CD4-positive, alpha-beta T cell treated with Interleukin-10 for 1 hour (primary cell): ENCODE data around the gene SPAG8.
A peak's percentile ranks its signal among the peaks of the same experiment; 100 is the strongest.

ENCODE experiments used
- DNase-seq: peaks from one replicate; pipeline ENCODE4 v3.0.0-alpha.2; 2020

The SPAG8 gene

DNA sequence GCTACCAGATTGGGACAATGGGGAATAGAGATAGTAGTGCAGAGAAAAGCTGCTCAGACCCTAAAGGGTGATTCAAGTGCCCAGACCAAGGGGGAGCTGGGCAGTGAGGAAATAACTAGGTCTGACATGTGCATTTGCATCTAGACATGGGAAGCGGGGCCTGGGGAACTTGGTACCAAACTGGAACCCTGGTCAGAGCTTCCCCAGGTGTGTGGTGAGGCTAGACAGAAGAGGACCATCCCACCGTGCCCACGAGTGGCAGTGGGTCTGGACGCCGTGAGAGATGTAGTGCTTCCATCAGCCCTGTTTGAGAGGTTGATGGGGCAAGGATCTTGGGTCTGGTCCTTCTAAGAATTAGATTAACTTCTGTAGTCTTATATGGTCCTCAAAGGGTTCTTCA, 24.5 kb upstream of the SPAG8 start:
- no peak for DNase-seq

DNA sequence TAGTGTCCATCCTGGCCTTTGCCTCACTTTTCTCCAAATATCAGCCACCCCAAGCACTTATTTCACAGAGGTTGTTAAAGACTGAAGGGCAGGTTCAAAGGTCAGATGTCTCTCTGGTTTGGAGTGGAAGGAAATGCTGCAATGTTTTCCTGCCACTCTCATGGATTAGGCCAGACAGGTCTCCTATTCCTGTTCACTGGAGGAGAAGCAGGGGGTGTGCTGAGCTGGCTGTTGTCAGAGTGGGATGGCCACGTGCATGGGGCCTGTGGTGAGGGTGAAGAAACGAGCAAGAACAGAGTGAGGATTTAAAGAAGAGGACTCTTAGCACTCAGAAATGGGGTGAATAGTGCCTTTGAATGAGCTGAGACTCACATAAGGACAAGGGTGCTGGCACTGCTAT, 23.7 kb upstream of the SPAG8 start:
- DNase-seq = no peak

DNA sequence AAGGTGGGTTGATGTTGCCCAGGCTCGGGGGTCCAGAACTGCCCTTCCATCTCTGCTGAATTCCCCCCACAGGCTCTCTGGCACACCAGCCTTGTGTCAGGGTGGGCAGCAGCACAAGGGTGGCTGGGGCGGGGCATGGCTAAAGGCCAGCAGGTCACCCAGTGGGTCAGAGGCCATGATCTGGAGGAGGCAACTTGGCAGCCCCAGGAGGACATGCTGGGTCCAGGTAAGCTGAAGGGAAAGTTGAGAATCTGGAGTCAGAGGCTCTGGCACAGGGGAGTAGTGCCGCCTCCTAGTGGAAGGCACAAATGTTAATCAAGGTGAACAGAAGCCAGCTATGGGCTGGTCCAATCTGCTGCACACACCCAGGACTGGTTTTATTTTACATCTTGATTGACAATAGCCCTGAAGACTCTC, 23.2 kb upstream of the SPAG8 start:
- peak; percentile 21 for DNase-seq

DNA sequence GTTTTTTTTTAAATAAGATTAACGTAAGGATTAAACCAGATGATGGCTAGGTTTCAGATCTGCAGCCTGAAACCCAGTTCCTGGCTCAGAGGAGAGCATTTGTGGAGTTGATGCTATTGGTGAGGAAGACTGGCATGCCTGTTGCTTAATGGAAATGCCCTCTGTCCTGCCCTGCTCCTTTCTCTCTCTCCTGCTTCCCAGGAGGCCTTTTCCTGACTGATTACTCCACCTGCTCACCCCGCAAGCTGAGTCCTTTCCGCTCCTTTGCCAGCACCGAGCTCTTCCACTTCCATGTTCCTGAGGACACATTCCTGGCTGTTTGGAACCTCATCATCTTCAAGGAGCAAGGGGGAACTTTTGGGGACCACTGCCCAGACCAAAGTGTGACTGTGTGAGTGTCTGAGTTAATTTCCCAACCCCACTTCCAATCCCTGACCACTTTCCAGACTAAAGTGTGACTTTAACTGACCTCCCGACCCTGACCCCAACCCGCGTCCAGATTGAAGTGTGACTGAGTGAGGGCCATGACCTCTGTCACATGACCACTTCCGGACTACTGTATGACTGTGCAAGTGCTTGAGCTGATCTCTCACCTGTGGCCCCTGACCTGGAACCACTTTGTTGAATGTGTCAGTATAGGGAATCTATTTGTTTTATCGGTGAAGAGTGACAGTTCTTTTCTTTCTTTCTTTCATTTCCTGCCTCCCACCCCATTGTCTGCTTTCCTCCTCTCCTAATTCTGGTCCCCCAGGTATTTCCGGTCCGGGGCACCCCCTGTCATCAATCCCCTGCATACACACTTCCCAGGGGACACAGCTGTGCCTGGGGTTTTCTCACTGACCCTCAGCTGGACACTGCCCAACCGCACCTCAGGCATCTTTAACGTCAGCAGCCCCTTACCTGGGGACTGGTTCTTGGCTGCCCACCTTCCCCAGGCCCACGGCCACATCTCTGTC, 22.5 kb upstream of the SPAG8 start:
- no peak for DNase-seq

DNA sequence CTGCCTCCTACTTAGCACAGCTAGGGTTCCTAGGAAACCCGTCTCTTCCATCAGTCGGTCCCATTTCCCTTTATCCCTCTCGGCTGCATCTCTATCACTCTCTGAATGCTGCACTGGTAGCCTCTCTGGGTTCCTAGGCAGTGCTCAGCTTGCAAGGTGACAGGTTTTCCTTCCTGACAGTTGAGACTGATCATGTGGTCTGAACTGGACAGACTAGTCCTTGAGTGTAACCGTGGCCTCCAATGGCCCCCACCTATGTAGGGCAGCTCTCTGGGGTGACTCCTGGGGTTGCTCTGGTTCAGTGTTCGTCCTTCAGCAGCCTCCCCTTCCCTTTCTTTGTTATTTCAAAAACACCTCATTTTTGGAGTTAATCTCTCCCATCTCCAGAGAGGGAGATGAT, 20.8 kb upstream of the SPAG8 start:
- no peak for DNase-seq

DNA sequence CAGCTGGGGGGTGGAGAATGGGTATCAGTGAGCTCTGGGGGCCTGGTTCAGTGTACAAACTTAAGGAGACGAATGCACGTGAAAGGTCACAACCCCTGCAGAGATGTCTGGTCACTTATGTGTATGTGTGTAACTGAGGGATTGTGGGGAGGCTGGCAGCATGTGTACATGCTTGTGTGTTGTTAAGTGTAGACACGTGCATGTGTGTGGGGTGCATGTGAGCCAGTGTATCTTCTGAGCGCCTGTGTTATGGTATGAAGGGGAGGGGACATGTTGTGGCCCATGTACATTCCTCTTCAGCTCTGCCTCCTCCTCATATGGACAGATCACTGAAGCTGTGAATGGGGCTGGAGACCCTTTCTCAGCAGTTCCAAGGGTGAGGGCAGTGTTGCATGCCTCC, 19.0 kb upstream of the SPAG8 start:
- DNase-seq = no peak

DNA sequence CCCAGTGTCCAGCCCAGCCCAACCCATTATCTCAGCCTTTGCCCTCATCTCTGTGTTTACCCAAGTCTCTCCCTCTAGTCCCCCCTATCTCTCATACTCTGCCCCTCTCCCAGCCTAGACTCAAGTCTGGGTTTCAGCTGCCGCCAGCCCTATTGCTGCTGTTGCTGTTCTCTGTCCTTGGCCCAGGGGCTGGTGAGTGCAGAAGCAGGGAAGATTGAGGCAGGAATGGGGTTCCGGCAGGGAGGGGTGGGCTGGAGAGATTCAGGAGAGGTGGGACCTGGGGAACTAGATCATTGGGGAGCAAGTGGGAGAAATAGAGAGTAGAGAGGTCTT, 17.7 kb upstream of the SPAG8 start:
- DNase-seq = no peak

DNA sequence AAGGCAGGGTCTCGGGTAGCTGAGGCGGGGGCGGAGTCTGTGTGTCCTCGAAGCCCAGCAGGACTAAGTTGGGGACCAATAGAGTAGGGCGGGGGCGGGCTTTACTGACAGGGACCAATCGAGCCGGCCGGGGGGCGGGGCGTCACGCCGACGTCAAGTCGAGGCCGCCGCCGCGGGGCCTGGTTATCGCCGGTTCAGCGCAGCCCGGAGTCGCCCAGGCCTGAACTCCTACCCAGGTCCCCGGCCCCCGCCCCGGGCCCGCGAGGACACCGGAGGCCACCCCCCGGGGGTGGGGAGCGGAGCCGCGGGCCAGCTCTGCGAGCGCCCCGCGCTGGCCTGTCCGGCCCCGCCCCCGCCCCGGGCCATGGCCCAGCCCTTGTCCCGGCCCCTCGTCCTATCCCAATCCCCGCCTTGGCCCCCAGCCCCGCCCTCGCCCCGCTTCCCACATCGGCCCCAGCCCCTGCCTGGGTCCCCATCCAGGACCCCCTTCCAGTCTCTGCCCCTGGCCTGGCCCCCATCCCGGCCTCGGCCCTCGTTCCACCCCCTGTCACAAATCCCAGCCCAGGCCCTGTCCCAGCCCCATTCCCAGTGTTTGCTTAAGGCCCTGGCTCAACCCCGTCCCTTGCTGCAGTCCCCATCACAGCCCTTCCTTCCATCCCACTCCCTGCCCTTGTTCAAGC, 17.2 kb upstream of the SPAG8 start, which contains the start of gene TMEM8B:
Gene TMEM8B, plus strand, starts transcription at position 145 of the 680 bp plus-strand sequence. Its CDS starts 220 bp downstream, at position 365.
- peak; percentile 93 for DNase-seq

DNA sequence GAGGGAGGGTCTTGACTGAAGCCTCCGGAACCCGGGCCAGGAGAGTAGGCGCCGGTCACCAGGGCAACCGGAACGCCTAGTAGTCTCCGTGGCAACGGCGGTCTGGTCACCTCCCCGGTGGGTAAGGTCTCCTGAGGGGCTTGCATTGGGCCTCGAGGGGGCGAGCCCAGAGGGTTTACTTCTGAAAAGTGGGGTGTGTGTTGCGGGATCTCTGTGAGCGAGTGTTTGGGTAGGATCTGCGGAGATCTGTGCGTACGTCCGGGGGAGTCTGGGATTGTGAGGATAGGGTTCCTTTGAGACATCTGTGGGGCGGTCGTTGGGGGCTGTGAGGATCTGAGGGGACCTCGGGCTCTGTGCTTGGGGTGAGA, 16.6 kb upstream of the SPAG8 start, which contains the start of gene FAM221B:
Gene FAM221B, minus strand, starts transcription at position 17 of the 368 bp plus-strand sequence. CDS start 2,571 bp downstream, outside the sequence.
- no peak for DNase-seq

DNA sequence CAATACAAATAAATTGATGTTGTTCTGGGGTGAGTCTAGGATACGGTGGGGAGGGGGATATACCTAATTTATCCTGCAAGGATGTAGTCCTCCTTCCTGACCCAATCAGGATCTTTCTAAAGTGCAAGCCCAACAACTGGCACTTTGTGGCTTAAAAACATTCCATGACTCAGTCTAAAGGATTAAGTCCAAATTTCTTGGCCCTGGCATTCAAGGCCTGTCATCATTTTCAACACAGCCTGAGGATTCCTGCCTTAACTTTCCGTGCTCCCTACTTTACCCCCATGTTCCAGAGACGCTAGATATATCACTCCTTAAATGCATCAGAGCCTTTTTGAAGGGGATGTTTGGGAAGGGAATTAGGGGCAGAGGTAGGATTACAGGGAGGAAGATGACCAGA, 15.4 kb upstream of the SPAG8 start:
- DNase-seq = no peak

DNA sequence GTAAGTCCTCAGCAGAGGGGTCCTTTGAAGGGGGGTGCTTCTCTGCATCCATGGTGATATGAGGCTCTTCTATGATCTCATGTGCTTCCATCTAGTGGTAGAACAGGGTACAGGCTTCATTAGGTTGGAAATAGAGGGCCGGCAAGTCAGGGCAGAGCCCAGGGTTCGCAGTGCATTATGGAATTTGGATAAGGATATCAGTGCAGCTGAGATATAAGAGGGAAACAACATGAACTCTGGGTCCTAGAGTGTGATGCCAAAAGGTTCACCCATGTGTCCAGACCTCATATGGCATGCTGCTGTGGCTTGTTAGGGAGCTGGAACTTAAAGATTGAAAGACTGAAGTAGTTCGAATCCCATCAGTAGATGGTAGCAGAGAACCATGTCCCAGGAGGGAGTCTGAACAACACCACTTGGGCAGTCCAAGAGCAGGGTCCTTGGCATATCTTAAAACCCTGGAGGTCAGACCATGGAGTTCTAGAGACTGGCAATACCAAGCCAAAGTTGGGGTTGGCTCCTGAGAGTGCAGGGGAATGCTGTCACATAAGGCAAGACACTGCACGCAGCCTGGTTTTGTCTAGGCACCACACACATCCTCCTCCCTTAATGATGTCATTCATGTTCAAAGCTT, 14.1 kb upstream of the SPAG8 start:
- DNase-seq = peak; percentile 67

DNA sequence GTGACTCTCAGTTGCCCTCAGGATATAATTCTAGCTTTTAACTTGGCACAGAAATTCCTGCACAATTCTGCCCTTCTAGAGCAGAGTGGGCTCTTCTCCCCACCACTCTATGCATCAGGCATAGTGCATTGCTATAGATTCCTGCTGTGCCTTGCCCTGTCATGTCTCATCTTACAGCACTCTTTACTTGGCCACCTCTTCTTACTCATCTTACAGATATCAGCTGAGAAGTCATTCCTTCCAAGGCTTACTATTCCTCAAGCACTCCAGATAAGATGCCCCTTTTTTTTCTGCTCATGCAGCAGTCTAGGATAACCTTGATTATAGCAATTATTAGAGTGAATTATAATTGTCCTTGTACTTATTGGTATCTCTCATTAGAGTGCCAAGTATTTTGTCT, 10.9 kb upstream of the SPAG8 start:
- no peak for DNase-seq

DNA sequence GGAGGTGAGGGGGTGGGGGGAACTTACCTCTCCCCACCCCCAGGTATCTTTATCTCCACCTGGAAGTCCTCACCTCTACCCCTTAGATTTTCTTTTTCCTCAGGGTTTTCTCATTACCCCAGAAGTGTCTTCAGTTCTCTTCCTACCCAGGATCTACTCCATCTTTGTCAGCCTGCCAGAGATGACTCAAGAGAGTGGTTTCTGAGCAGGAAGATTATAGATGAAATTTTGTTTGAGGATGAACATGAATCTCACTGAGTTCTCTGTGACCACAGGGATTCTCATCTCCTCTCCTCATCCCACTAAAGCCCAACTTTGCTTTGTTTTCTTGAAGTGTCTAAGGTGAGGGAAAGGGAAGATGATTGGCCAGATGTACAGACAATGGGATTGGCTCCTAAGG, 8.0 kb upstream of the SPAG8 start:
- no peak for DNase-seq

DNA sequence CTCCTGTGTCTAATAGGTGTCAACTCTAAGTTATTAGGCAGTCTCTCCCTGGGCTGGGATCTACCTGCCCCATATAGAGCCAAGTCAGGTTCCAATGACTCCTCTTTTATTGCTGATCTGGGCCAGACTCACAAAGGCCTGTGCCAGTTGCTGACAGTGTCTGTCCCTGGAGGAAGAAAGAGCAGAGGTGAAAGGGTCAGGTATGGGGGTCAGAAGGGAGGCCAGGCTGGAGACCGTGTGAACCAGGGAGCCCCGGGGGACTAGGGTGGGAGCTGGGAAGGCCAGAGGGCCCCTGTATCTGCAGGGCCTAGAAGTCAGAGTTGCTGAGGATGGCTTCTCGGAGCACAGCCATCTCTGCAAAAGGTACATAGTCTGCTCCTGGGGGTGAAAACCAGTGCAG, 6.3 kb upstream of the SPAG8 start:
- DNase-seq = no peak

DNA sequence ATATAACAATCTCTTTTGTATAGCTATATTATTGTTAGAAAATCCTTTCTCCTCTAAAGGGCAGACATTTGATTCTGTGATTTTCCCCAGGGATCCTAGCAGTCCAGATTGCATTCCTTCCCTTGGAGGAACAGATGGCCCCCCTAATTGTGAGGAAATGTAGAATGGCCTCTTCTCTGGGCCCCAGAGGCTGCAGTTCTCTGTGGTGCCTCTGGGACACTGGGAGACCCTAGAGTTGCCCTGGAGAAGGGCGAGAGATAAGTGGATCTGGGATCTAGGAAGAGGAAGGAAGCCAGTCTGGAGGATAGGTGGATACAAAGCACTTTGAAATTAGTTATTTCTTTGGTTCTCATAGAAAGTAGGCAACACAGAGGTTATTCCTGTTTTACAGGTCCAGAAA, 4.6 kb upstream of the SPAG8 start:
- no peak for DNase-seq

DNA sequence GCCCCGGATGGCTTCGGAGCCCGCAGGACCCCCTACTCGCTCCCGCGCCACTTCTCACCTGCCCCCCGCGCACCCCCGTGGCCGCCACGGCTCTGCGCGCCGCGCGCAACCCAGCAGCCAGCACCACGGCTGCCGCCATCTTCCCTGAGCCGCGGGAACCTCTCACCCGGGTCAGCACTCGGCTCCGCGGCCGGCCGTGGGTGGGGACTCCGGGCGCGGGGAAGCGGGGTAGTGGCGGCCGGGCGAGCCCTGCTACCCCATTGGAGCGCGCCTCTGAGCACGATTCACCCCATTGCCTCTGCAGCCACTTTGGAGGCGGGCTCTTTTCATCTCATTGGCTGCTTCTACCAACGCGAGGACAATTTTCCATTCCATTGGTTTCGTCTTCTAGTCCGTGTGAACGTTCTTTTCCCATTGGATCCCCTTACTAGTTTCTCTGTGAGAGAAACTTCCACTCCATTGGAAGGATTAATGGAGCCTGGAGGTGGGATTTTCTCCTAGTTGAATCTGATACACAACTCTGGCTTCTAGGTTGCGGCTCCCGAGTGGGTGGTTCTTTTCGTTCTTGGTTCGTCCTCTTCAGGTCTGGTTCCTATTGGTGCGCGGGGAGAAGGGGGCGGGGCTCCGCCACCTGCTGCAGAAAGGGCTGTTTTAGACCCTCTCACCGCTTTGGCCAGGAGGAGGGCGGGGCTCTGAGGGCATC, 2.9 kb upstream of the SPAG8 start, which contains the start of gene HINT2:
Gene HINT2, minus strand, starts transcription at position 202 of the 703 bp plus-strand sequence. Its CDS starts 63 bp downstream, at position 139.
- DNase-seq = peak; percentile 98

DNA sequence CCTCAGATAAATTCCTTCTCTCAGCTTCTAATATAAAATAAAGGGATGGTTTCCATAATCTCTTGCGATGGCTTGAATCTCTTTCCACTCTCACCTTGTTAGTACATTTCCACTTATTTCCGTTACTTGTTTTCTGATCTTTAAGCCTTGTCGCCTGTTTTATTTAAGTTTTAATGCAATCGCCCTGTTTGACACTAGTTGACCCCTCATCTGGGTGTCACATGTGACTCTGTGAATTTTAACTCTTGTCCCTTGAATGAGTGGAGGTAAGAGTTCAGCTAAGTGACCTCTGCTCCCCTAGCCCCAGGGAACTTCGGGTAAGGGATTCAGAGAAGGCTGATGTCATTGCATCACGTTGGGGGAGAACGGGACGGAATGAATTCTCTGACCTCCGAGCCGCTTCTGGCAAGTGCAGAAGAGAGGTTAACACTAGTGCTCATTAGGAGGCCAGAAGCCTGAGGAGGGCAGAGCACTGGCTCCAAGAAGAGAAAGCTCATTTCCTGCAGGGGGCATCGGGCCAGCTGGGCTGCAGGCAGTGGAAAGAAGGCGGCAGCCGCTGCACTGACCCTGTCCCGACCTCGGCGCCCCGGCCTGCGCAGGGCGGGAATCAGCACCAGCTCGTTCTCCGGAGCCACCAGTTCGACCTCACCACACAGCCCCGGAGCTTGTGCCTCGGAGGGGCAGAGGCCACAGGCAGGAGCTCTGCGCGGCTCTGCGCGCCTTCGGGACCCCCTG, 2.2 kb upstream of the SPAG8 start:
- peak; percentile 36 for DNase-seq

DNA sequence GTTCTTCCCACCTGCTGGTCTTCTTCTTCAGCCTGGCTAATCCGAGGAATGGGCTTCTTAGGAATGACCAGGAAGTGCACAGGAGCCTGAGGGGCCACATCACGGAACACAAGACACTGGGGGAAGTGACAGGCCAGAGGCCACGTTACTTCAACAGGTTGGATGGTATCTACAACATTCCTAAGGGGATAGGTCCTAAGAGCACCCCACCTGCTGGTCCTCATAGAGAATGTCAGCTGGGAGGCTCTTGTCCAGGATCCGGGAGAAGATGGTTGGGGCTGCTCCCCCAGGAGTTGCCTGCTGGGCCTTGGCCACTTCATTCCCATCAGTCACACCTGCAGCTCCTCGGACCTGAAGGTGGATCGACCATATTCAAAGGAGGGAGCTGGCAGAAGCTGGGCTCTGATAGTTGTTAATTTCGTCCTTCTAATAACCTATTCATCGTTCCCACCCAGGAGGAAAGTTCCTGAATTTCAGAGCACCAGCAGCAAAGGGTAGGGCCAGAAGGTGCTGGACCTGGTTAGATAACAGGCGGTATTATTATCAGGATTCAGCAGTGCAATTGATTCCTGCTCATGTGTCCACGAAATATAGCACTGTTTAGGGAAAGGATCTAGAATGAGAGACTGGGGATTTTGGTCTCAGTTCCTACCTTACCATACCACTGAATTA, 1.5 kb upstream of the SPAG8 start:
- no peak for DNase-seq

DNA sequence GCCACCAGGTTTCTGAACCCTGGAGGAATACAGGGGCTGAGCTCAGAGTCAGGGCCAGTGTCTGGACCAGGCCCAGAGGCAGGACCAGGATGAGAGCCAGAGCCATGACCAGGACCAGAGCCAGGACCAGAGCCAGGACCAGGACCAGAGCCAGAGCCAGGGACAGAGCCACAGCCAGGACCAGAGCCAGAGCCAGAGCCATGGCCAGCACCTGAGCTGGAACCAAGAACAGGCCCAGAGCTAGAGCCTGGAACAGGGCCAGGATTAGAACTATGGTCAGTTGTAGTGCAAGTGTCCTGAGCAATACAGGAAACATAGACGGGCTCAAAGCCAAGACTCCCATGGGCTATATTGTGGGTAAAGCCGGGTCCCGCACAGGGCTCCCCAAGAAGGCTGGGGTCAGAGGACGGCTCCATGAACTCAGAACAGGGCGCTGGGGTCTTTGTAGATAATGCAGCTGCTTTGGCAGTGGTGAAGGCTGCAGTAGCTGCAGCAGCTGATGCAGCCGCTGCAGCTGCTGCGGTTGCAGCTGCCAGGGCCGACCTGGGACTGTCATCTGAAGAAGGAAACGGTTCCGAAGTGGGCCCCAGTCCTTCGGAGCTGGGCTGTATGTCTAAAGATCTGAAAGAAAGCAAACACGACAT, 559 bp downstream of the SPAG8 start:
- no peak for DNase-seq

DNA sequence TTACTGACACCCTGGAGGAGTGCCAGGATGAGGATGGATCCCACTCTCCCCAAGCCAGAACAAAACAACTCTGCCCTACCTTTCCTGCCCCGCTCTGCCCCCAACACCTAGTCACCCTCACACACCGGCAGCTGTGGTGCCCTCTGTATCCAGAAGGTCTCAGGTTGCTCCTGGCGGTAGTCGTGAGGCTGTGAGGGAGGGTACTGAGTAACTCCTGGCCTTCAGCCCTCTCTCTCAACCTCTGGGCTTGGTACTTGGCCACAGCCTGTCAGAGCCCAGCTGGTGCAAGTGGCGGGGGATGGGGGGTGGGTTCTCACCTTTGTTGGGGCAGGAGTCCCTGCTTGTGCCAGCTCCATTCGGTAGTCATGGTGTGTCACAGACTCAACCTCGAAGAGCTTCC, 1.9 kb downstream of the SPAG8 start:
- no peak for DNase-seq

DNA sequence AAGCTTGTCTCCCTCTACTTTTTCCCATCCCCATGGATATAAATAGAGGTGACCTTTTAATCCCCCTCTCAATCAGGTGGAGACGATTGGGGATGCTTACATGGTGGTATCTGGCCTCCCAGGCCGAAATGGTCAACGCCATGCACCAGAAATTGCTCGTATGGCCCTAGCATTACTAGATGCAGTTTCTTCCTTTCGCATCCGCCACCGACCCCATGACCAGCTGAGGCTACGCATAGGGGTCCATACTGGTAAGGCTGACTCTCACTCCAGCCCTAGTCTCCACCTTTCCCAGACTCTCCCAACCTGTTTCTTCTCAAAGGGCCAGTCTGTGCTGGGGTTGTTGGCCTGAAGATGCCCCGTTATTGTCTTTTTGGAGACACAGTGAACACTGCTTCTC, 3.6 kb downstream of the SPAG8 start:
- DNase-seq = no peak
